SK-N-SH (cell line): Measurements from ENCODE around the gene KRT9. TPM values are rescaled to one million over a fixed set of nuclear protein-coding genes. Genes with fewer than 3 reads are reported as not detected.

Experiments
- EZH2phosphoT487 ChIP-seq: fragments of 200-600 bp; sonication (generic); IDR thresholded peaks from 2 replicates; pipeline ENCODE4 v1.6.1; 2017; ENCODE audit warnings: low read depth, mixed run types, mild to moderate bottlenecking, antibody characterized with exemption, moderate library complexity, borderline replicate concordance
- FOSL2 ChIP-seq: IDR thresholded peaks from 2 replicates; pipeline ENCODE4 v1.4.0; 2012; ENCODE audit warnings: low read depth, mild to moderate bottlenecking, moderate library complexity, borderline replicate concordance
- GABPA ChIP-seq: IDR thresholded peaks from 2 replicates; pipeline ENCODE4 v1.4.0; 2012; ENCODE audit warnings: low read depth, mild to moderate bottlenecking
- IRF3 ChIP-seq: fragments of 150-350 bp; IDR thresholded peaks from 2 replicates; pipeline ENCODE4 v1.6.1; 2016; ENCODE audit warnings: mild to moderate bottlenecking, low read depth, low read length
- MAX ChIP-seq: IDR thresholded peaks from 2 replicates; pipeline ENCODE4 v1.4.0; 2012; ENCODE audit warnings: low read depth
- MXI1 ChIP-seq: IDR thresholded peaks from 2 replicates; pipeline ENCODE4 v1.6.1; 2012; ENCODE audit warnings: mild to moderate bottlenecking, low read depth, low read length, improper control_type of control experiment
- NRF1 ChIP-seq: IDR thresholded peaks from 2 replicates; pipeline ENCODE4 v1.6.1; 2012; ENCODE audit warnings: low read depth, mild to moderate bottlenecking, low read length
- PBX3 ChIP-seq: IDR thresholded peaks from 2 replicates; pipeline ENCODE4; 2012
- POLR2AphosphoS5 ChIP-seq: IDR thresholded peaks from 2 replicates; pipeline ENCODE4 v1.6.1; 2012; ENCODE audit warnings: low read depth, low read length
- RAD21 ChIP-seq: IDR thresholded peaks from 2 replicates; pipeline ENCODE4 v1.6.1; 2012; ENCODE audit warnings: mild to moderate bottlenecking, low read length
- RCOR1 ChIP-seq: fragments of 150-350 bp; IDR thresholded peaks from 2 replicates; pipeline ENCODE4 v1.6.1; 2017; ENCODE audit warnings: antibody characterized with exemption, low read length
- REST ChIP-seq: IDR thresholded peaks from 2 replicates; pipeline ENCODE4 v1.6.1; 2012; ENCODE audit warnings: mild to moderate bottlenecking, low read depth, low read length, moderate library complexity
- TAF1 ChIP-seq: IDR thresholded peaks from 2 replicates; pipeline ENCODE4 v1.6.1; 2012; ENCODE audit warnings: low read depth, mild to moderate bottlenecking, low read length, moderate library complexity, borderline replicate concordance
- ZBTB33 ChIP-seq: IDR thresholded peaks from 2 replicates; pipeline ENCODE4 v1.4.0; 2012; ENCODE audit warnings: low read depth, borderline replicate concordance
- polyA plus RNA-seq, 3 experiments: library from polyadenylated mRNA; depleted of rRNA; stranded (reverse); fragments of >200 nt; gene quantifications; 2 replicates each; pipeline ENCODE4 v1.2.3, GENCODE V29; 2012

The KRT9 gene
- polyA plus RNA-seq, 1 of the 3 experiments (the other 2 are of a cell fraction), result not detected

GRCh38 chr17:41530062-41531048 is 41.5 kb downstream of the KRT9 start (continued):
- 0 out of 2 replicates have a peak, but pooled peaks have one; percentile 64 for TF ChIP-seq ZBTB33
- TF ChIP-seq IRF3, result no peak
- 0 out of 2 replicates have a peak, but pooled peaks have one; percentile 24 for TF ChIP-seq GABPA
- TF ChIP-seq PBX3, result peak; percentile 92
- TF ChIP-seq NRF1, result no peak
- peak; percentile 98 for TF ChIP-seq FOSL2
- TF ChIP-seq MAX, result peak; percentile 72; the same call in 1 of the 2 replicates
- no peak for TF ChIP-seq EZH2phosphoT487
- peak; percentile 46; the same call in 1 of the 2 replicates for TF ChIP-seq TAF1
- TF ChIP-seq POLR2AphosphoS5, result peak; percentile 91
- peak; percentile 78 for TF ChIP-seq REST
- peak; percentile 49 for TF ChIP-seq RAD21
- TF ChIP-seq MXI1, result peak; percentile 27; the same call in 1 of the 2 replicates
- TF ChIP-seq RCOR1, result peak; percentile 81
